Caco-2 (cell line): Measurements from ENCODE around the gene EMB. TPM values are rescaled to one million over a fixed set of nuclear protein-coding genes. Genes with fewer than 3 reads are reported as not detected.
"Not testable (repeated sequence)": the region's sequence is repeated elsewhere in the genome, so short reads cannot be mapped to it uniquely, and the experiment has no call there.

Experiments
- BruUV-seq: library from RNA; stranded (reverse); fragments of 400-500 nt; replicated peaks from 2 replicates; lab custom pipeline; 2021; lab: Mats Ljungman, UMichigan
- CTCF ChIA-PET: fragments of 300-600 bp; sonication (Branson Sonifier 250); formaldehyde crosslinking; loops from one replicate; lab custom pipeline; 2022; ENCODE audit warnings: antibody characterized with exemption; lab: Charles Lee
- POLR2A ChIA-PET: fragments of 300-600 bp; sonication (Branson Sonifier 250); formaldehyde crosslinking; loops from one replicate; lab custom pipeline; 2022; ENCODE audit warnings: antibody characterized with exemption; lab: Charles Lee
- DNase-seq, 2 experiments: peaks; one replicate each; pipeline versions ENCODE4 v3.0.0 to v3.0.0-alpha.2; 2020 to 2022
- H3K27me3 ChIP-seq: replicated peaks from 2 replicates; pipeline ENCODE4 v1.6.0; 2011; ENCODE audit warnings: low read length; ENCODE audit not compliant: control insufficient read depth, insufficient read depth
- H3K36me3 ChIP-seq: 2 replicates; pipeline ENCODE4 v1.5.1; 2011; ENCODE audit warnings: low read length; ENCODE audit not compliant: control insufficient read depth, insufficient read depth
- H3K4me1 ChIP-seq: fragments of 250-450 bp; sonication (Bioruptor Pico); 2 replicates; pipeline ENCODE4 v1.5.1; 2020; ENCODE audit warnings: mild to moderate bottlenecking
- H3K4me3 ChIP-seq: 2 replicates; pipeline ENCODE4 v1.5.1; 2011; ENCODE audit warnings: low read depth, mild to moderate bottlenecking, control low read depth, low read length
- H3K9me3 ChIP-seq: fragments of 250-450 bp; sonication (Bioruptor Pico); 2 replicates; pipeline ENCODE4 v1.5.1; 2020; ENCODE audit warnings: mild to moderate bottlenecking, moderate library complexity
- H3K27ac Mint-ChIP-seq: one replicate; pipeline ENCODE4 v1.8.0; 2022; ENCODE audit warnings: mixed read lengths; ENCODE audit not compliant: unreplicated experiment
- H3K27me3 Mint-ChIP-seq: one replicate; pipeline ENCODE4 v1.8.0; 2022; ENCODE audit warnings: mixed read lengths; ENCODE audit not compliant: insufficient read depth, unreplicated experiment
- H3K36me3 Mint-ChIP-seq: one replicate; pipeline ENCODE4 v1.8.0; 2022; ENCODE audit warnings: mild to moderate bottlenecking, mixed read lengths; ENCODE audit not compliant: insufficient read depth, unreplicated experiment
- H3K4me1 Mint-ChIP-seq: one replicate; pipeline ENCODE4 v1.8.0; 2022; ENCODE audit warnings: low read depth, mixed read lengths; ENCODE audit not compliant: unreplicated experiment
- H3K4me3 Mint-ChIP-seq: one replicate; pipeline ENCODE4 v1.8.0; 2022; ENCODE audit warnings: mild to moderate bottlenecking, moderate library complexity, mixed read lengths; ENCODE audit not compliant: unreplicated experiment
- H3K9me3 Mint-ChIP-seq: one replicate; pipeline ENCODE4 v1.8.0; 2022; ENCODE audit warnings: mixed read lengths; ENCODE audit not compliant: unreplicated experiment
- CTCF ChIP-seq, 2 experiments: fragments of 200-600 bp in 1 of 2; IDR thresholded peaks; 1 replicate in 1 of 2; 2 replicates in 1 of 2; pipeline versions ENCODE4 v1.5.1 to v1.8.0; 2011 to 2022; ENCODE audit warnings: antibody characterized with exemption in 1 of 2, control low read depth in 1 of 2, inconsistent platforms in 1 of 2, low read depth in 1 of 2, low read length in 1 of 2, mild to moderate bottlenecking in 1 of 2, moderate library complexity in 1 of 2; ENCODE audit not compliant: insufficient read depth in 1 of 2, severe bottlenecking in 1 of 2, unreplicated experiment in 1 of 2
- intact Hi-C: fragments of 100-400 bp; cut with micrococcal nuclease; formaldehyde crosslinking; loops from one replicate; pipeline ENCODE4 v1.10.0; 2022; ENCODE audit not compliant: unreplicated experiment
- total RNA-seq: library from RNA; stranded (reverse); gene quantifications from 2 replicates; pipeline ENCODE4 v1.2.3, GENCODE V29; 2022

Gene EMB
- total RNA-seq, 1 experiment from 2014 or later = 0.54 TPM

- Mint-ChIP-seq H3K27me3 (no peaks in the 10 kb centered on the region), H3K36me3 (no peaks in the 10 kb centered on the region), H3K27ac (no peak overlapping the region), H3K4me3 (no peak overlapping the region), H3K4me1 (no peaks in the 10 kb centered on the region), H3K9me3 (no peaks in the 10 kb centered on the region)
- Histone ChIP-seq H3K36me3 (no peaks in the 10 kb centered on the region), H3K4me3 (no peak overlapping the region), H3K27me3 (no peaks in the 10 kb centered on the region), H3K9me3 (no peaks in the 10 kb centered on the region), H3K4me1 (no peaks in the 10 kb centered on the region)
- no TSS peak for BruUV-seq
- intact Hi-C loops = no loop called here
- TF ChIP-seq CTCF (IDR thresholded peaks at IDR 0.05; ENCODE audit: insufficient read depth in 1 of 2, low read depth in 1 of 2, low read length in 1 of 2, severe bottlenecking in 1 of 2, unreplicated experiment in 1 of 2) = no peak
- ChIA-PET CTCF (no interaction called here), POLR2A (no interaction called here)
- DNase-seq = no peak
Measured at GRCh38 chr5:50415912-50416311, 25.2 kb downstream of the EMB start.

- H3K27ac Mint-ChIP-seq, intact Hi-C loops: not testable (repeated sequence)
Measured at GRCh38 chr5:50410932-50411331, 30.2 kb downstream of the EMB start.

GRCh38 chr5:50406877-50407276, 34.2 kb downstream of the EMB start:
- H3K27me3 Mint-ChIP-seq = no peaks in the 10 kb centered on the region
- POLR2A ChIA-PET = no interaction called here

More at GRCh38 chr5:50410932-50411331, 30.2 kb downstream of the EMB start:
- CTCF ChIA-PET, H3K9me3 ChIP-seq, BruUV-seq, H3K36me3 Mint-ChIP-seq, H3K4me3 ChIP-seq, POLR2A ChIA-PET, H3K9me3 Mint-ChIP-seq, H3K4me1 ChIP-seq, H3K27me3 ChIP-seq, H3K4me1 Mint-ChIP-seq, H3K4me3 Mint-ChIP-seq, DNase-seq, H3K27me3 Mint-ChIP-seq, H3K36me3 ChIP-seq: not testable (repeated sequence)

More at GRCh38 chr5:50406877-50407276, 34.2 kb downstream of the EMB start:
- BruUV-seq = no TSS peak
- Mint-ChIP-seq H3K27ac (no peak overlapping the region), H3K4me1 (no peaks in the 10 kb centered on the region), H3K36me3 (no peaks in the 10 kb centered on the region), H3K9me3 (no peaks in the 10 kb centered on the region), H3K4me3 (no peak overlapping the region)
- no peaks in the 10 kb centered on the region for H3K4me1 ChIP-seq
- H3K36me3 ChIP-seq = no peaks in the 10 kb centered on the region
- no peaks in the 10 kb centered on the region for H3K9me3 ChIP-seq
- intact Hi-C loops = no loop called here
- CTCF ChIA-PET = no interaction called here
- TF ChIP-seq CTCF (IDR thresholded peaks at IDR 0.05; ENCODE audit: insufficient read depth in 1 of 2, low read depth in 1 of 2, low read length in 1 of 2, severe bottlenecking in 1 of 2, unreplicated experiment in 1 of 2) = no peak
- DNase-seq = no peak
- H3K4me3 ChIP-seq = no peak overlapping the region
- no peaks in the 10 kb centered on the region for H3K27me3 ChIP-seq
